Measurements from ENCODE around the gene GNA12.

The GNA12 gene

GRCh38 chr7:2821161-2821841 is 22.8 kb downstream of the GNA12 start:
- Histone ChIP-seq H3K9me3 (ENCODE audit: insufficient read depth, low read length, severe bottlenecking) (no peaks in the 10 kb centered on the region), H3K4me1 (ENCODE audit: insufficient read depth, low read length) (no peaks in the 10 kb centered on the region), H3K4me3 (ENCODE audit: low read depth in 1 of 2, low read length in 2 of 2) (no peak overlapping the region), H3K9ac (ENCODE audit: low read depth, low read length) (no peak overlapping the region), H3K27me3 (ENCODE audit: insufficient read depth, low read length, poor library complexity) (no peaks in the 10 kb centered on the region), H3K79me2 (ENCODE audit: insufficient read depth, low read length) (peaks cover 80% of the 10 kb centered on the region), H3K27ac (ENCODE audit: low read length) (no peak overlapping the region), H4K20me1 (ENCODE audit: insufficient read depth, low read length) (peaks cover 62% of the 10 kb centered on the region; the same call in 1 of the 2 replicates), H3K36me3 (ENCODE audit: insufficient read depth, low read length) (no peaks in the 10 kb centered on the region), H3K4me2 (ENCODE audit: insufficient read depth, low read length) (no peak overlapping the region), H2AFZ (ENCODE audit: low read depth, low read length) (no peak overlapping the region)
- ATAC-seq (ENCODE audit: insufficient read depth, low read depth) = no peak
- DNase-seq = no peak
- no peak for TF ChIP-seq CTCF (IDR thresholded peaks at IDR 0.05; ENCODE audit: borderline replicate concordance, extremely low read depth, low read length, poor library complexity, severe bottlenecking)
- TF ChIP-seq EZH2 (IDR thresholded peaks at IDR 0.05; ENCODE audit: borderline replicate concordance, low read depth, low read length, severe bottlenecking) = no peak

- Histone ChIP-seq H3K4me3 (ENCODE audit: low read depth in 1 of 2, low read length in 2 of 2) (no peak overlapping the region), H3K36me3 (ENCODE audit: insufficient read depth, low read length) (no peaks in the 10 kb centered on the region), H2AFZ (ENCODE audit: low read depth, low read length) (no peak overlapping the region), H3K4me1 (ENCODE audit: insufficient read depth, low read length) (no peaks in the 10 kb centered on the region), H4K20me1 (ENCODE audit: insufficient read depth, low read length) (peaks cover 61% of the 10 kb centered on the region; the same call in 1 of the 2 replicates), H3K9ac (ENCODE audit: low read depth, low read length) (no peak overlapping the region), H3K79me2 (ENCODE audit: insufficient read depth, low read length) (peaks cover 75% of the 10 kb centered on the region), H3K4me2 (ENCODE audit: insufficient read depth, low read length) (no peak overlapping the region), H3K27me3 (ENCODE audit: insufficient read depth, low read length, poor library complexity) (no peaks in the 10 kb centered on the region), H3K9me3 (ENCODE audit: insufficient read depth, low read length, severe bottlenecking) (no peaks in the 10 kb centered on the region), H3K27ac (ENCODE audit: low read length) (no peak overlapping the region)
- ATAC-seq (ENCODE audit: insufficient read depth, low read depth) (no peak), DNase-seq (no peak)
- TF ChIP-seq EZH2 (IDR thresholded peaks at IDR 0.05; ENCODE audit: borderline replicate concordance, low read depth, low read length, severe bottlenecking) (no peak), CTCF (IDR thresholded peaks at IDR 0.05; ENCODE audit: borderline replicate concordance, extremely low read depth, low read length, poor library complexity, severe bottlenecking) (no peak)
These were observed 23.6 kb downstream of the GNA12 start for GRCh38 chr7:2820508-2820934.

DNA sequence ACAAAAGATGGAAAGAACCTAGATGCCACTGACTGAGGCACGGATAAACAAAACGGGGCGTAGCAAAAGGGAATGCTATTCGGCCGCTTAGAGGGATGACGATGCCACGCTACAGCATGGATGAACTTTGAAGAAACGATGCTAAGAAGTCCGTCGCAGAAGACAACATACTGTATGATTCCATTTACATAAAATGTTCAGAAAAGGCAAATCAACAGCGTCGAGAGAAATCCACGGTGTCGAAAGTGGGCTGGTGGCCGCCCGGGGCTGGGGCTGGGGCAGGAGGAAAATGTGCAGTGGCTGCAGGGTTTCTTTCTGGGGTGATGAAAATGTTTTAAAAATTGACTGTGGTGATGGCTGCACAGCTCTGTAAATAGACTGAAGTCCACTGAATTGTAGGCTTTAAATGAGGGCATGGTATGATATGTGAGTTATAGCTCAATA is 24.1 kb downstream of the GNA12 start:
- Histone ChIP-seq H3K9ac (ENCODE audit: low read depth, low read length) (no peak overlapping the region), H2AFZ (ENCODE audit: low read depth, low read length) (no peak overlapping the region), H4K20me1 (ENCODE audit: insufficient read depth, low read length) (peaks cover 61% of the 10 kb centered on the region; the same call in 1 of the 2 replicates), H3K4me3 (ENCODE audit: low read depth in 1 of 2, low read length in 2 of 2) (no peak overlapping the region), H3K4me2 (ENCODE audit: insufficient read depth, low read length) (no peak overlapping the region), H3K4me1 (ENCODE audit: insufficient read depth, low read length) (no peaks in the 10 kb centered on the region), H3K9me3 (ENCODE audit: insufficient read depth, low read length, severe bottlenecking) (no peaks in the 10 kb centered on the region), H3K27me3 (ENCODE audit: insufficient read depth, low read length, poor library complexity) (no peaks in the 10 kb centered on the region), H3K27ac (ENCODE audit: low read length) (no peak overlapping the region), H3K79me2 (ENCODE audit: insufficient read depth, low read length) (peaks cover 75% of the 10 kb centered on the region), H3K36me3 (ENCODE audit: insufficient read depth, low read length) (no peaks in the 10 kb centered on the region)
- ATAC-seq (ENCODE audit: insufficient read depth, low read depth) (no peak), DNase-seq (no peak)
- TF ChIP-seq CTCF (IDR thresholded peaks at IDR 0.05; ENCODE audit: borderline replicate concordance, extremely low read depth, low read length, poor library complexity, severe bottlenecking) = no peak
- no peak for TF ChIP-seq EZH2 (IDR thresholded peaks at IDR 0.05; ENCODE audit: borderline replicate concordance, low read depth, low read length, severe bottlenecking)

Data from DND-41 (cell line).